HG02840 (cell line): ENCODE measurements around the gene EXOC4.

Experiments used
- ATAC-seq: cut with Tn5 transposase; IDR thresholded peaks from one replicate; pipeline ENCODE4 v1.9.1; 2021; ENCODE audit warnings: mild to moderate bottlenecking, moderate library complexity, moderate number of reproducible peaks; ENCODE audit not compliant: unreplicated experiment, low FRiP score

EXOC4 gene

GRCh38 chr7:133560900-133561299 lies 308.0 kb downstream of the EXOC4 start:
- ATAC-seq, result no peak

- no peak for ATAC-seq
These were observed 308.5 kb downstream of the EXOC4 start for GRCh38 chr7:133561396-133561795.

- no peak for ATAC-seq
These were observed 309.7 kb downstream of the EXOC4 start for GRCh38 chr7:133562621-133563020.

- no peak for ATAC-seq
These were observed 310.4 kb downstream of the EXOC4 start for GRCh38 chr7:133563251-133563650.

- ATAC-seq, result no peak
These were observed 311.6 kb downstream of the EXOC4 start for GRCh38 chr7:133564484-133564883.

GRCh38 chr7:133568544-133568943 lies 315.7 kb downstream of the EXOC4 start:
- ATAC-seq, result no peak

GRCh38 chr7:133570321-133570720 lies 317.4 kb downstream of the EXOC4 start:
- no peak for ATAC-seq

- no peak for ATAC-seq
These were observed 318.2 kb downstream of the EXOC4 start for GRCh38 chr7:133571076-133571475.

GRCh38 chr7:133572087-133572486 lies 319.2 kb downstream of the EXOC4 start:
- ATAC-seq, result no peak

- no peak for ATAC-seq
These were observed 320.0 kb downstream of the EXOC4 start for GRCh38 chr7:133572843-133573242.

- no peak for ATAC-seq
These were observed 320.8 kb downstream of the EXOC4 start for GRCh38 chr7:133573554-133574265.

GRCh38 chr7:133575726-133576440 lies 323.0 kb downstream of the EXOC4 start:
- ATAC-seq, result no peak

- no peak for ATAC-seq
These were observed 323.8 kb downstream of the EXOC4 start for GRCh38 chr7:133576612-133577168.

GRCh38 chr7:133582766-133583523 lies 330.1 kb downstream of the EXOC4 start:
- ATAC-seq, result no peak

- no peak for ATAC-seq
These were observed 330.8 kb downstream of the EXOC4 start for GRCh38 chr7:133583545-133584171.

GRCh38 chr7:133584956-133585668 lies 332.2 kb downstream of the EXOC4 start:
- ATAC-seq, result no peak

- no peak for ATAC-seq
These were observed 333.4 kb downstream of the EXOC4 start for GRCh38 chr7:133586253-133586652.

GRCh38 chr7:133587903-133588302 lies 335.0 kb downstream of the EXOC4 start:
- ATAC-seq, result no peak

- no peak for ATAC-seq
These were observed 337.9 kb downstream of the EXOC4 start for GRCh38 chr7:133590795-133591194.
